B cell (primary cell): ENCODE data around the gene RABGAP1. TPM values are rescaled to one million over a fixed set of nuclear protein-coding genes. Genes with fewer than 3 reads are reported as not detected.

Experiments used
- ATAC-seq: fragments of 200-7000 bp; cut with Tn5 transposase; one replicate; pipeline ENCODE4 v1.10.0; 2021; ENCODE audit warnings: low read depth, mild to moderate bottlenecking, moderate number of reproducible peaks, moderate library complexity
- CTCF ChIA-PET: fragments of 350-600 bp; sonication (Branson Sonifier 250); formaldehyde crosslinking; loops from one replicate; lab custom pipeline; 2021; ENCODE audit warnings: antibody characterized with exemption, inconsistent platforms; lab: Charles Lee
- POLR2A ChIA-PET: fragments of 350-600 bp; sonication (Branson Sonifier 250); formaldehyde crosslinking; loops from one replicate; lab custom pipeline; 2021; ENCODE audit warnings: antibody characterized with exemption; lab: Charles Lee
- DNase-seq: peaks from one replicate; pipeline ENCODE4 v3.0.0; 2013
- H2AFZ ChIP-seq: 2 replicates; pipeline ENCODE4 v1.6.1; 2012; ENCODE audit warnings: mild to moderate bottlenecking, low read depth, low read length; ENCODE audit not compliant: insufficient read depth, poor library complexity, severe bottlenecking
- H3K27ac ChIP-seq, 2 donors: 1 replicate in 1 of 2; 2 replicates in 1 of 2; pipeline ENCODE4 v1.5.1; 2012 to 2013; ENCODE audit warnings: low read length in 2 of 2, mild to moderate bottlenecking in 2 of 2, moderate library complexity in 1 of 2
- H3K27me3 ChIP-seq, 4 experiments: fragments of 200-600 bp in 1 of 4; sonication (generic) in 1 of 4; replicated peaks in 1 of 4; 1 replicate in 2 of 4; 2 replicates in 2 of 4; pipeline versions ENCODE4 v1.6.1 to v1.7.0; 2013 to 2016; ENCODE audit warnings: low read length in 3 of 4, mild to moderate bottlenecking in 2 of 4, mixed read lengths in 1 of 4, moderate library complexity in 1 of 4; ENCODE audit not compliant: insufficient read depth in 4 of 4, control insufficient read depth in 3 of 4; ENCODE audit errors: control extremely low read depth in 1 of 4
- H3K36me3 ChIP-seq, 2 experiments: replicated peaks in 1 of 2; 1 replicate in 1 of 2; 2 replicates in 1 of 2; pipeline versions ENCODE4 v1.6.1 to v1.7.1; 2013; ENCODE audit warnings: low read length in 1 of 2; ENCODE audit not compliant: insufficient read depth in 2 of 2, control insufficient read depth in 1 of 2; ENCODE audit errors: control extremely low read depth in 1 of 2, extremely low read depth in 1 of 2
- H3K4me1 ChIP-seq, 2 donors: fragments of 200-600 bp in 1 of 2; sonication (generic) in 1 of 2; 1 replicate in 1 of 2; 2 replicates in 1 of 2; pipeline versions ENCODE4 v1.5.1 to v1.6.1; 2013 to 2017; ENCODE audit warnings: low read length in 2 of 2; ENCODE audit not compliant: control insufficient read depth in 2 of 2, insufficient read depth in 2 of 2
- H3K4me2 ChIP-seq: replicated peaks from 2 replicates; pipeline ENCODE3; 2012; ENCODE audit warnings: mild to moderate bottlenecking, low read depth, low read length; ENCODE audit not compliant: poor library complexity, severe bottlenecking
- H3K4me3 ChIP-seq, 5 experiments: fragments of 200-600 bp in 1 of 5; sonication (generic) in 1 of 5; 1 replicate in 3 of 5; 2 replicates in 2 of 5; pipeline versions ENCODE4 v1.5.1 to v1.7.0; 2011 to 2016; ENCODE audit warnings: low read length in 4 of 5, mild to moderate bottlenecking in 4 of 5, low read depth in 2 of 5, control low read depth in 1 of 5, moderate library complexity in 1 of 5; ENCODE audit not compliant: insufficient read depth in 1 of 5; ENCODE audit errors: control extremely low read depth in 1 of 5, extremely low read depth in 1 of 5
- H3K79me2 ChIP-seq: fragments of 200-600 bp; sonication (generic); one replicate; pipeline ENCODE4 v1.6.0; 2016; ENCODE audit warnings: low read length; ENCODE audit not compliant: control insufficient read depth, insufficient read depth
- H3K9ac ChIP-seq: fragments of 200-600 bp; sonication (generic); 2 replicates; pipeline ENCODE4 v1.6.1; 2017; ENCODE audit warnings: mild to moderate bottlenecking, low read length, moderate library complexity
- H3K9me3 ChIP-seq, 3 donors: one replicate each; pipeline versions ENCODE4 v1.6.1 to v1.7.1; 2013; ENCODE audit warnings: low read length in 2 of 3; ENCODE audit not compliant: control insufficient read depth in 2 of 3, insufficient read depth in 1 of 3; ENCODE audit errors: control extremely low read depth in 1 of 3
- H4K20me1 ChIP-seq: 2 replicates; pipeline ENCODE4 v1.6.0; 2012; ENCODE audit warnings: mild to moderate bottlenecking, low read length; ENCODE audit not compliant: insufficient read depth, control insufficient read depth, poor library complexity, severe bottlenecking
- H3K27ac Mint-ChIP-seq: one replicate; pipeline ENCODE4 v1.8.0; 2021; ENCODE audit warnings: mixed read lengths
- H3K27me3 Mint-ChIP-seq: one replicate; pipeline ENCODE4 v1.8.0; 2021; ENCODE audit warnings: mixed read lengths
- H3K4me1 Mint-ChIP-seq: one replicate; pipeline ENCODE4 v1.8.0; 2021; ENCODE audit warnings: mixed read lengths
- H3K4me3 Mint-ChIP-seq: one replicate; pipeline ENCODE4 v1.8.0; 2021; ENCODE audit warnings: mixed read lengths
- H3K9me3 Mint-ChIP-seq: one replicate; pipeline ENCODE4 v1.8.0; 2022; ENCODE audit warnings: mixed read lengths; ENCODE audit not compliant: insufficient read depth
- CTCF ChIP-seq: fragments of 200-600 bp; IDR thresholded peaks from one replicate; pipeline ENCODE4 v1.8.0; 2022; ENCODE audit warnings: antibody characterized with exemption, mild to moderate bottlenecking
- EZH2 ChIP-seq: IDR thresholded peaks from 2 replicates; pipeline ENCODE4 v1.6.1; 2012; ENCODE audit warnings: borderline replicate concordance, low read depth, mild to moderate bottlenecking, moderate library complexity, low read length; ENCODE audit not compliant: insufficient read depth, poor library complexity, severe bottlenecking
- WGBS: methylation state at CpG from one replicate; pipeline ENCODE4 v1.1.5; 2013; ENCODE audit warnings: missing lambda C conversion rate; ENCODE audit not compliant: insufficient coverage; 5-methylcytosine and 5-hydroxymethylcytosine counted together
- intact Hi-C: fragments of 100-400 bp; cut with micrococcal nuclease; formaldehyde crosslinking; loops from one replicate; pipeline ENCODE4 v1.10.0; 2022
- polyA plus RNA-seq: library from polyadenylated mRNA; depleted of rRNA; stranded (reverse); fragments of >200 nt; gene quantifications from 2 replicates; pipeline ENCODE4 v1.2.3, GENCODE V29; 2012
- total RNA-seq, 2 donors: library from RNA; stranded (reverse); fragments of 120-200 nt in 1 of 2; gene quantifications; 1 replicate in 1 of 2; 2 replicates in 1 of 2; pipeline versions ENCODE4 v1.2.3 to v1.2.4, GENCODE V29; 2013 to 2022

The RABGAP1 gene
- total and polyA plus RNA-seq, 2 donors (not counting 1 experiment from before 2014, with no cell fraction given) = 13.9 to 81.0 TPM

- H3K4me2 ChIP-seq = no peak overlapping the region
- Mint-ChIP-seq H3K4me1 (no peaks in the 10 kb centered on the region), H3K9me3 (no peaks in the 10 kb centered on the region), H3K4me3 (no peak overlapping the region), H3K27me3 (no peaks in the 10 kb centered on the region), H3K27ac (no peak overlapping the region)
- ATAC-seq = no peak
- POLR2A ChIA-PET = no interaction called here
- no peak for TF ChIP-seq EZH2
- TF ChIP-seq CTCF = no peak
- no peak overlapping the region for H3K9ac ChIP-seq
- H3K4me1 ChIP-seq = no peaks in the 10 kb centered on the region
- no peaks in the 10 kb centered on the region for H3K9me3 ChIP-seq
- H3K27me3 ChIP-seq = no peaks in the 10 kb centered on the region
- H3K27ac ChIP-seq = no peak overlapping the region
- H3K79me2 ChIP-seq = no peaks in the 10 kb centered on the region
- no peak for DNase-seq
- no CpG with 5 or more reads among the region's 3 CpGs for WGBS
- no peak overlapping the region for H2AFZ ChIP-seq
- no peaks in the 10 kb centered on the region for H4K20me1 ChIP-seq
- H3K36me3 ChIP-seq = peaks cover 0 to 30% of the 10 kb centered on the region in 2 experiments
- H3K4me3 ChIP-seq = no peak overlapping the region
- intact Hi-C loops = no loop called here
- CTCF ChIA-PET = interaction anchor here (0.7 kb wide), 1 partner anchor 69 kb away, joined by 3 read pairs; no protein-coding TSS in a partner anchor
Observed at GRCh38 chr9:123011380-123011779, 70.6 kb downstream of the RABGAP1 start.

DNA sequence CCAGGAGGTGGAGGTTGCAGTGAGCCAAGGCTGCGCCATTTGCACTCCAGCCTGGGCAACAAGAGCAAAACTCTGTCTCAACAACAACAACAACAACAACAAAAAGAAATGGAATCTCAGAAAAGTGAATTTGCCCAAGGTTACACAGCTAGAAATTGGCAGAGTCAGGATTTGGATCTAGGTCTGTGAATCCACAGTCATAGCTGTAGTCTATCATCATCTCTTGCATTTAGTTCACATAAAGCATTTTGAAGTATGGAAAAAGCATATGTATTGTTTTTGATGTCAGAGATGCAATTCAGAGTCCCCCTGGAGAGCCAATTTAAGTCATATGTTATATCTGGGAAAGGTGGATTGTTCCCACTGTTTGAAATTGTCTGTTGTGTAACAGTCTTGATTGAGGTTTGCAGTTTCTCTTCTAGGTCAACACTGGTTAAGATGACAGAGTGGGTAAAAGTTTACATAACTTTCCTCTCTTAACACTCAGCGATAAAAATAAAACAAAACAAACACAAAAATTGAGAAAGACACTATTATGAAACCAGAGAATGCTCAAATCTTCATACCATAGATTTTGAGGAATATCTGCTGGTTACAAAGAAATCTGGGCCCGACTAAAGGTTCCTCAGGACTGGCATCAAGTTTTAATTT is 71.2 kb downstream of the RABGAP1 start:
- Mint-ChIP-seq H3K27me3 (no peaks in the 10 kb centered on the region), H3K4me3 (no peak overlapping the region), H3K27ac (no peak overlapping the region), H3K9me3 (no peaks in the 10 kb centered on the region), H3K4me1 (no peaks in the 10 kb centered on the region)
- peaks cover 0 to 32% of the 10 kb centered on the region in 2 experiments for H3K36me3 ChIP-seq
- no peaks in the 10 kb centered on the region for H3K9me3 ChIP-seq
- no CpG with 5 or more reads among the region's 3 CpGs for WGBS
- H3K27me3 ChIP-seq = no peaks in the 10 kb centered on the region
- ATAC-seq (no peak), DNase-seq (no peak)
- POLR2A ChIA-PET = no interaction called here
- H3K4me1 ChIP-seq = no peaks in the 10 kb centered on the region
- no peak for TF ChIP-seq EZH2
- no peak overlapping the region for H3K4me2 ChIP-seq
- no peak overlapping the region for H3K27ac ChIP-seq
- H2AFZ ChIP-seq = no peak overlapping the region
- no peaks in the 10 kb centered on the region for H3K79me2 ChIP-seq
- CTCF ChIA-PET = no interaction called here
- no peak overlapping the region for H3K4me3 ChIP-seq
- H4K20me1 ChIP-seq = no peaks in the 10 kb centered on the region
- intact Hi-C loops = no loop called here
- no peak overlapping the region for H3K9ac ChIP-seq
